Esophagus squamous epithelium (tissue), 5 donors: ENCODE measurements around the gene TRIM32. TPM values are rescaled to one million over a fixed set of nuclear protein-coding genes. Genes with fewer than 3 reads are reported as not detected.
A peak's percentile ranks its signal among the peaks of the same experiment; 100 is the strongest.
"Not testable (repeated sequence)": the region's sequence is repeated elsewhere in the genome, so short reads cannot be mapped to it uniquely, and the experiment has no call there.

Experiments used
- DNase-seq: peaks from one replicate; lab custom pipeline; 2025; lab: John Stamatoyannopoulos, UW
- H3K27ac ChIP-seq, 4 donors: fragments of 200-600 bp; sonication (generic); one replicate each; pipeline ENCODE4 v1.5.1; 2016 to 2019; ENCODE audit warnings: mild to moderate bottlenecking in 1 of 4
- H3K27me3 ChIP-seq, 4 donors: fragments of 200-600 bp; sonication (generic); 1 replicate in 3 of 4; 2 replicates in 1 of 4; pipeline versions ENCODE4 v1.5.1 to v1.6.0; 2017 to 2021; ENCODE audit warnings: antibody characterized with exemption in 1 of 4
- H3K36me3 ChIP-seq, 3 donors: fragments of 200-600 bp; sonication (generic); one replicate each; pipeline ENCODE4 v1.5.1; 2016 to 2019
- H3K4me1 ChIP-seq, 3 donors: fragments of 200-600 bp; sonication (generic); one replicate each; pipeline ENCODE4 v1.5.1; 2017 to 2019
- H3K4me3 ChIP-seq, 4 donors: fragments of 200-600 bp; sonication (generic); 1 replicate in 3 of 4; 2 replicates in 1 of 4; pipeline ENCODE4 v1.5.1; 2016 to 2019; ENCODE audit warnings: mild to moderate bottlenecking in 2 of 4, moderate library complexity in 1 of 4
- H3K9me3 ChIP-seq, 3 donors: fragments of 200-600 bp; sonication (generic); one replicate each; pipeline ENCODE4 v1.5.1; 2016 to 2019
- CTCF ChIP-seq, 6 experiments: fragments of 450-650 bp in 4 of 6; fragments of 200-600 bp in 2 of 6; sonication (generic) in 2 of 6; IDR thresholded peaks; one replicate each; pipeline ENCODE4 v1.5.1; 2016 to 2019; ENCODE audit warnings: antibody characterized with exemption in 6 of 6, mild to moderate bottlenecking in 4 of 6, moderate library complexity in 4 of 6
- POLR2A ChIP-seq, 4 donors: fragments of 450-650 bp; IDR thresholded peaks; one replicate each; pipeline ENCODE4 v1.6.1; 2017; ENCODE audit warnings: antibody characterized with exemption in 4 of 4, mild to moderate bottlenecking in 4 of 4, moderate library complexity in 3 of 4
- WGBS, 2 donors: methylation state at CpG; one replicate each; pipeline ENCODE4 v1.1.5; 2018; 5-methylcytosine and 5-hydroxymethylcytosine counted together
- intact Hi-C: fragments of 100-400 bp; cut with DNase I; formaldehyde crosslinking; loops from one replicate; pipeline ENCODE4 v1.15.0; 2022
- total RNA-seq, 4 donors: library from RNA; depleted of rRNA; stranded (reverse); fragments of >200 nt; gene quantifications; one replicate each; pipeline ENCODE4 v1.1.0, GENCODE V29; 2016
- donor health status: DM: yes; HTN: yes; CAD: no.

The TRIM32 gene
- total RNA-seq, 4 donors from 2014 or later: 7.2 to 16.4 (median 11.6) TPM

GRCh38 chr9:116687754-116688135 lies 640 bp downstream of the TRIM32 start:
- WGBS, 2 donors: 7 to 8% methylated on average over 7 of the region's 7 CpGs

GRCh38 chr9:116688806-116689485 lies 1.8 kb downstream of the TRIM32 start:
- Histone ChIP-seq H3K27me3 (no peaks in the 10 kb centered on the region), H3K27ac (no peak overlapping the region), H3K4me3 (peak overlapping the region in 1 of 4 donors; percentile 90), H3K36me3 (no peaks in the 10 kb centered on the region), H3K4me1 (peaks cover 27 to 70% (median 29%) of the 10 kb centered on the region in 3 donors), H3K9me3 (no peaks in the 10 kb centered on the region)
- intact Hi-C loops: no loop called here
- DNase-seq: no peak
- WGBS, 2 donors: 77 to 92% methylated on average over 3 of the region's 3 CpGs
- TF ChIP-seq CTCF (IDR thresholded peaks at IDR 0.05) (no peak), POLR2A (IDR thresholded peaks at IDR 0.05) (no peak)

More at GRCh38 chr9:116687754-116688135, 640 bp downstream of the TRIM32 start:
- Histone ChIP-seq H3K4me3 (peak overlapping the region; percentile 67 to 90 (median 78)), H3K27ac (peak overlapping the region; percentile 81 to 90 (median 88)), H3K36me3 (no peaks in the 10 kb centered on the region), H3K27me3 (no peaks in the 10 kb centered on the region), H3K9me3 (no peaks in the 10 kb centered on the region), H3K4me1 (peaks cover 19 to 58% (median 20%) of the 10 kb centered on the region in 3 donors)
- no peak for DNase-seq
- intact Hi-C loops: no loop called here
- TF ChIP-seq POLR2A (IDR thresholded peaks at IDR 0.05): no peak

GRCh38 chr9:116689486-116690032 lies 2.5 kb downstream of the TRIM32 start:
- H3K27ac ChIP-seq: no peak overlapping the region
- no peaks in the 10 kb centered on the region for H3K9me3 ChIP-seq
- no peaks in the 10 kb centered on the region for H3K27me3 ChIP-seq
- intact Hi-C loops: no loop called here
- no peaks in the 10 kb centered on the region for H3K36me3 ChIP-seq
- 95 to 98% methylated on average over 3 of the region's 3 CpGs for WGBS, 2 donors
- no peak overlapping the region for H3K4me3 ChIP-seq
- no peak for TF ChIP-seq CTCF (IDR thresholded peaks at IDR 0.05)
- TF ChIP-seq POLR2A (IDR thresholded peaks at IDR 0.05): no peak
- DNase-seq: no peak
- H3K4me1 ChIP-seq: peaks cover 27 to 71% (median 29%) of the 10 kb centered on the region in 3 donors

- peaks cover 27 to 71% (median 29%) of the 10 kb centered on the region in 3 donors for H3K4me1 ChIP-seq
- H3K4me3 ChIP-seq, DNase-seq: not testable (repeated sequence)
Measured at GRCh38 chr9:116690805-116691204, 3.7 kb downstream of the TRIM32 start.

DNA sequence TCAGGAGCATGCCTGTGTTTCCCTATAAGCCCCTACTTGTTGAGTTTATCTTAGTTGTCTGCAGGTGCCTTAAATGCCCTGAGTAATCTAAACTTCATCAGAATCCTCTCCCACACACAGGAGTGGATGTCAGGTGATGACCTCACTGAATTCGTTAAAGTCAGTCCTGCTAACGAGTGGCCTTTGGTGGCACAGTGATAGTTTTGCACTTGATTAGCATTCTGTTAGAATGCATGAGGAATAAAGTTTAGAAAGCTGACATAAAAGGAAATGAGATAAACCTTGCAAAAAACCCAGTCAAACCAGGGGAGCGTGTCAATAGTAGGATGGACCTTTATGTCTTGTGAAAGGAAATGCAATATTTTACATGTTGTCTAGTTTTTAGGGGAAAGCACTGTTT lies 4.5 kb downstream of the TRIM32 start:
- intact Hi-C loops: no loop called here
- H3K27ac ChIP-seq: no peak overlapping the region
- 61 to 76% methylated on average over 3 of the region's 3 CpGs for WGBS, 2 donors

More at GRCh38 chr9:116690805-116691204, 3.7 kb downstream of the TRIM32 start:
- H3K27ac ChIP-seq, H3K27me3 ChIP-seq, H3K36me3 ChIP-seq, H3K9me3 ChIP-seq, intact Hi-C loops: not testable (repeated sequence)

More for the DNA sequence above, 4.5 kb downstream of the TRIM32 start:
- H3K4me3 ChIP-seq: no peak overlapping the region
- peaks cover 27 to 66% (median 29%) of the 10 kb centered on the region in 3 donors for H3K4me1 ChIP-seq
- H3K9me3 ChIP-seq: no peaks in the 10 kb centered on the region
- no peaks in the 10 kb centered on the region for H3K36me3 ChIP-seq
- TF ChIP-seq CTCF (IDR thresholded peaks at IDR 0.05) (no peak), POLR2A (IDR thresholded peaks at IDR 0.05) (no peak)
- no peak for DNase-seq
- no peaks in the 10 kb centered on the region for H3K27me3 ChIP-seq
